H1 (cell line): Measurements from ENCODE around the gene OTOS. TPM values are rescaled to one million over a fixed set of nuclear protein-coding genes. Genes with fewer than 3 reads are reported as not detected.

Source experiments
- CTCF ChIA-PET: fragments of 300-600 bp; sonication (Branson Sonifier 250); formaldehyde crosslinking; loops from one replicate; lab custom pipeline; 2021; ENCODE audit not compliant: partially characterized antibody; lab: Charles Lee
- POLR2A ChIA-PET: fragments of 300-600 bp; sonication (Branson Sonifier 250); formaldehyde crosslinking; loops from one replicate; lab custom pipeline; 2021; ENCODE audit warnings: inconsistent platforms; ENCODE audit not compliant: partially characterized antibody; lab: Charles Lee
- DNase-seq, 2 experiments: peaks; one replicate each; pipeline versions ENCODE4 v3.0.0 to v3.0.0-alpha.2; 2010 to 2022; ENCODE audit warnings: low spot score in 2 of 2, low read depth in 1 of 2, mixed read lengths in 1 of 2
- FAIRE-seq: peaks from 2 replicates; lab custom pipeline; 2011; peaks lifted over from hg19 to GRCh38; lab: Jason Lieb, UNC
- H2AFZ ChIP-seq: 2 replicates; pipeline ENCODE4 v1.8.1; 2012; ENCODE audit warnings: low read length, inconsistent platforms
- H2AK5ac ChIP-seq: 2 replicates; pipeline ENCODE4 v1.6.1; 2013; ENCODE audit warnings: low read depth, low read length
- H2BK120ac ChIP-seq: replicated peaks from 2 replicates; pipeline ENCODE3; 2013; ENCODE audit warnings: low read depth, low read length, inconsistent platforms
- H2BK12ac ChIP-seq: 2 replicates; pipeline ENCODE4 v1.6.1; 2013; ENCODE audit warnings: low read depth, low read length
- H2BK15ac ChIP-seq: 2 replicates; pipeline ENCODE4 v1.6.1; 2013; ENCODE audit warnings: low read length
- H2BK20ac ChIP-seq: 2 replicates; pipeline ENCODE4 v1.6.1; 2013; ENCODE audit warnings: low read length
- H2BK5ac ChIP-seq: 2 replicates; pipeline ENCODE4 v1.6.1; 2013; ENCODE audit warnings: low read depth, low read length
- H3K14ac ChIP-seq: 2 replicates; pipeline ENCODE4 v1.6.1; 2013; ENCODE audit warnings: inconsistent platforms; ENCODE audit not compliant: insufficient read length
- H3K18ac ChIP-seq: 2 replicates; pipeline ENCODE4 v1.6.1; 2013; ENCODE audit warnings: low read length; ENCODE audit errors: extremely low read depth
- H3K23ac ChIP-seq: 2 replicates; pipeline ENCODE4 v1.6.1; 2013; ENCODE audit warnings: inconsistent platforms; ENCODE audit not compliant: insufficient read length
- H3K23me2 ChIP-seq: 2 replicates; pipeline ENCODE4 v1.6.1; 2013; ENCODE audit warnings: low read depth, low read length
- H3K27ac ChIP-seq: 2 replicates; pipeline ENCODE4 v1.6.1; 2011; ENCODE audit warnings: low read depth, low read length, inconsistent platforms
- H3K27me3 ChIP-seq, 4 experiments: replicated peaks in 1 of 4; 1 replicate in 1 of 4; 2 replicates in 3 of 4; pipeline versions ENCODE4 v1.6.1 to v1.8.1; 2011 to 2013; ENCODE audit warnings: low read length in 3 of 4, mild to moderate bottlenecking in 3 of 4, inconsistent platforms in 2 of 4, mixed read lengths in 2 of 4, moderate library complexity in 1 of 4; ENCODE audit not compliant: control insufficient read depth in 3 of 4, insufficient read depth in 3 of 4; ENCODE audit errors: extremely low read depth in 1 of 4
- H3K36me3 ChIP-seq, 4 experiments: 2 replicates each; pipeline versions ENCODE4 v1.6.1 to v1.8.1; 2011 to 2013; ENCODE audit warnings: mild to moderate bottlenecking in 4 of 4, low read length in 3 of 4, moderate library complexity in 2 of 4, control low read depth in 1 of 4, inconsistent platforms in 1 of 4; ENCODE audit not compliant: insufficient read depth in 4 of 4, control insufficient read depth in 2 of 4
- H3K4ac ChIP-seq: replicated peaks from 2 replicates; pipeline ENCODE3; 2013; ENCODE audit warnings: low read length, low read depth, mixed read lengths, inconsistent platforms; ENCODE audit not compliant: insufficient read length
- H3K4me1 ChIP-seq, 4 experiments: replicated peaks in 1 of 4; 1 replicate in 1 of 4; 2 replicates in 3 of 4; pipeline versions ENCODE4 v1.6.1 to v1.8.1; 2011 to 2013; ENCODE audit warnings: low read length in 3 of 4, inconsistent platforms in 2 of 4, mixed read lengths in 1 of 4; ENCODE audit not compliant: insufficient read depth in 4 of 4, control insufficient read depth in 3 of 4
- H3K4me2 ChIP-seq, 2 experiments: 2 replicates each; pipeline versions ENCODE4 v1.6.1 to v1.8.1; 2011 to 2013; ENCODE audit warnings: low read depth in 2 of 2, low read length in 2 of 2, control low read depth in 1 of 2, inconsistent platforms in 1 of 2, mild to moderate bottlenecking in 1 of 2; ENCODE audit not compliant: insufficient read depth in 1 of 2
- H3K4me3 ChIP-seq, 4 experiments: fragments of 200-600, 300-600 bp in 1 of 4; sonication (generic), shearing (Covaris generic), sonication (Bioruptor Twin) in 1 of 4; 2 replicates each; pipeline versions ENCODE4 v1.5.1 to v1.8.1; 2011 to 2016; ENCODE audit warnings: low read length in 4 of 4, low read depth in 3 of 4, control low read depth in 2 of 4, inconsistent platforms in 2 of 4, mild to moderate bottlenecking in 2 of 4, mixed read lengths in 1 of 4, moderate library complexity in 1 of 4; ENCODE audit not compliant: insufficient read depth in 2 of 4; ENCODE audit errors: extremely low read depth in 1 of 4
- H3K56ac ChIP-seq: replicated peaks from 2 replicates; pipeline ENCODE3; 2013; ENCODE audit warnings: low read depth, mild to moderate bottlenecking, mixed read lengths, low read length, inconsistent platforms; ENCODE audit not compliant: insufficient read length
- H3K79me1 ChIP-seq: 2 replicates; pipeline ENCODE4 v1.6.1; 2013; ENCODE audit warnings: low read depth, low read length, control low read depth
- H3K79me2 ChIP-seq, 2 experiments: 2 replicates each; pipeline versions ENCODE4 v1.6.1 to v1.8.1; 2012 to 2013; ENCODE audit warnings: low read length in 2 of 2, mild to moderate bottlenecking in 2 of 2, inconsistent platforms in 1 of 2; ENCODE audit not compliant: insufficient read depth in 2 of 2, control insufficient read depth in 1 of 2
- H3K9ac ChIP-seq, 4 experiments: replicated peaks in 1 of 4; 1 replicate in 1 of 4; 2 replicates in 3 of 4; pipeline versions ENCODE4 v1.6.1 to v1.8.1; 2011 to 2013; ENCODE audit warnings: low read depth in 3 of 4, low read length in 3 of 4, control low read depth in 2 of 4, mild to moderate bottlenecking in 2 of 4, moderate library complexity in 2 of 4, inconsistent platforms in 1 of 4; ENCODE audit errors: extremely low read depth in 1 of 4
- H3K9me3 ChIP-seq, 2 experiments: 2 replicates each; pipeline versions ENCODE4 v1.6.1 to v1.8.1; 2012 to 2013; ENCODE audit warnings: mild to moderate bottlenecking in 2 of 2, moderate library complexity in 2 of 2, control low read depth in 1 of 2, inconsistent platforms in 1 of 2, low read depth in 1 of 2, low read length in 1 of 2, mixed read lengths in 1 of 2; ENCODE audit not compliant: insufficient read depth in 2 of 2
- H4K20me1 ChIP-seq, 2 experiments: replicated peaks in 1 of 2; 2 replicates each; pipeline versions ENCODE3 to v1.8.1; 2011 to 2013; ENCODE audit warnings: inconsistent platforms in 2 of 2, low read length in 2 of 2, mild to moderate bottlenecking in 1 of 2; ENCODE audit not compliant: insufficient read depth in 2 of 2, control insufficient read depth in 1 of 2
- H4K5ac ChIP-seq: 2 replicates; pipeline ENCODE4 v1.6.1; 2013; ENCODE audit warnings: low read length, low read depth, mixed read lengths, inconsistent platforms; ENCODE audit not compliant: insufficient read length
- H4K8ac ChIP-seq: 2 replicates; pipeline ENCODE4 v1.8.0; 2013; ENCODE audit warnings: mild to moderate bottlenecking, moderate library complexity, low read length, inconsistent platforms; ENCODE audit not compliant: insufficient read depth; ENCODE audit errors: extremely low read depth
- H4K91ac ChIP-seq: replicated peaks from 2 replicates; pipeline ENCODE3; 2013; ENCODE audit warnings: low read length, mixed read lengths, inconsistent platforms; ENCODE audit not compliant: insufficient read length
- KDM5A ChIP-seq: fragments of 200-600 bp; IDR thresholded peaks from 2 replicates; pipeline ENCODE4 v1.7.1; 2012; ENCODE audit warnings: mild to moderate bottlenecking, low read length, inconsistent platforms, mixed read lengths
- TCF12 ChIP-seq: IDR thresholded peaks from 2 replicates; pipeline ENCODE4 v1.6.1; 2011; ENCODE audit warnings: low read depth, mild to moderate bottlenecking, low read length
- WGBS, 2 experiments: shearing (Covaris generic) in 1 of 2; methylation state at CpG; one replicate each; pipeline versions ENCODE4 v1.1.6 to v1.1.7; 2013 to 2015; ENCODE audit warnings: low lambda C conversion rate in 2 of 2, mixed read lengths in 2 of 2, inconsistent platforms in 1 of 2, low coverage in 1 of 2, missing lambda C conversion rate in 1 of 2; ENCODE audit not compliant: insufficient replicate concordance in 2 of 2, insufficient coverage in 1 of 2, insufficient read length in 1 of 2; ENCODE audit errors: extremely low coverage in 1 of 2, missing lambda C conversion rate in 1 of 2; 5-methylcytosine and 5-hydroxymethylcytosine counted together
- polyA plus RNA-seq, 7 experiments: library from polyadenylated mRNA; depleted of rRNA in 3 of 7; stranded (reverse) in 5 of 7; unstranded in 2 of 7; fragments of >200 nt in 5 of 7; fragments of 200-250 nt in 2 of 7; gene quantifications; 1 replicate in 5 of 7; 2 replicates in 1 of 7; 4 replicates in 1 of 7; pipeline versions ENCODE4 v1.2.1 to v1.2.3, GENCODE V29; 2011 to 2013; ENCODE audit warnings: missing spikeins in 2 of 7, mixed read lengths in 2 of 7
- total RNA-seq: library from RNA; stranded (reverse); fragmentation: NEBNext Ultra II Directional; extraction: Animal tissue kit (Norgen Biotek cat#: 25700); gene quantifications from 2 replicates; pipeline ENCODE4 v1.2.1, GENCODE V29; 2021

Gene OTOS
- total and polyA plus RNA-seq, 2 of the 8 experiments (the other 6 are each of a cell fraction or from before 2014, with no cell fraction given) = 0.17 TPM; not detected in 1

DNA sequence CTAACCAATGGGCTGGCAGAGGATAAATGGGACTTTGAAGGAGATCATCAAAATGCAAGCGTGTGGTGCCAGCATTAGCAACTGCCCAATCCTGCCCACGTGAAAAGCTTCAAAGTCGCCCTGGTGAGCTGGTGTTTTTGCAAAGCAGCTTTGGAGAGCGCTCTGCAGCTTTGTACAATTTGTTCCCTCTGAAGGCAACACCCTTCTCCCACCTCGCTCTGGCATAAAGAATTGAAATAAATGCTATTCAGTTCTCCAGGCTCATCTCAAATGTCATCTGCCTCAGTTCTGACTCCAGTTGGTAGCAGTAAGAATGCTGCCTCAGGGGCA lies 7.8 kb downstream of the OTOS start:
- FAIRE-seq (no peak), DNase-seq (no peak)
- Histone ChIP-seq H3K4me3 (no peak overlapping the region), H3K9me3 (no peaks in the 10 kb centered on the region), H2AK5ac (no peak overlapping the region), H4K20me1 (peaks cover 16% of the 10 kb centered on the region in 2 experiments), H3K4me2 (no peak overlapping the region), H2BK20ac (no peak overlapping the region), H2BK5ac (no peak overlapping the region), H3K4ac (no peak overlapping the region), H3K79me1 (peaks cover 10% of the 10 kb centered on the region), H3K14ac (no peak overlapping the region), H3K18ac (no peak overlapping the region), H2BK12ac (no peak overlapping the region), H3K23me2 (peaks cover 14% of the 10 kb centered on the region; the same call in 1 of the 2 replicates), H2BK120ac (no peak overlapping the region), H2AFZ (no peak overlapping the region), H3K36me3 (peaks cover 22 to 55% (median 52%) of the 10 kb centered on the region in 4 experiments), H3K9ac (no peak overlapping the region; a peak in 1 of 7 replicates), H3K23ac (no peak overlapping the region), H3K27ac (no peak overlapping the region), H4K5ac (no peak overlapping the region), H3K79me2 (peaks cover 13 to 23% of the 10 kb centered on the region in 2 experiments), H3K56ac (no peak overlapping the region), H3K27me3 (peaks cover 0 to 8% (median 6%) of the 10 kb centered on the region in 4 experiments; a peak in 5 of 7 replicates), H4K91ac (no peak overlapping the region), H2BK15ac (no peak overlapping the region), H3K4me1 (peaks cover 0 to 11% (median 9%) of the 10 kb centered on the region in 4 experiments; a peak in 6 of 7 replicates), H4K8ac (no peak overlapping the region; the same call in 1 of the 2 replicates)
- TF ChIP-seq KDM5A (no peak), TCF12 (no peak)
- 86% methylated on average over 5 of the region's 5 CpGs; no CpG with 5 or more reads in 1 of the 2 experiments for WGBS, 2 experiments
- CTCF ChIA-PET = interaction anchor here (0.7 to 1.8 kb wide), 4 partner anchors 10 to 1348 kb away, joined by 3 to 9 read pairs (median 4); no protein-coding TSS in a partner anchor
- POLR2A ChIA-PET = interaction anchor here (0.7 to 1.3 kb wide), 3 partner anchors 8 to 115 kb away, joined by 3 to 5 read pairs (median 4); no protein-coding TSS in a partner anchor
